Suprapubic skin (tissue), 4 donors: ENCODE results near the gene BEST3.

Source experiments
- CTCF ChIP-seq, 2 donors: fragments of 200-600 bp in 1 of 2; fragments of 450-650 bp in 1 of 2; sonication (generic) in 1 of 2; IDR thresholded peaks; one replicate each; pipeline ENCODE4 v1.5.1; 2016 to 2019; ENCODE audit warnings: antibody characterized with exemption in 2 of 2, mild to moderate bottlenecking in 1 of 2, moderate library complexity in 1 of 2
- EP300 ChIP-seq: sonication (generic); formaldehyde crosslinking; IDR thresholded peaks from one replicate; pipeline ENCODE4 v1.6.1; 2017; ENCODE audit warnings: antibody characterized with exemption
- POLR2A ChIP-seq, 2 donors: fragments of 450-650 bp; IDR thresholded peaks; one replicate each; pipeline ENCODE4 v1.6.1; 2017; ENCODE audit warnings: antibody characterized with exemption in 2 of 2, mild to moderate bottlenecking in 2 of 2, moderate library complexity in 2 of 2
- POLR2AphosphoS5 ChIP-seq, 3 donors: sonication (generic); formaldehyde crosslinking; IDR thresholded peaks; one replicate each; pipeline ENCODE4 v1.6.1; 2017; ENCODE audit warnings: antibody characterized with exemption in 3 of 3

- TF ChIP-seq POLR2A (IDR thresholded peaks at IDR 0.05) (no peak), CTCF (IDR thresholded peaks at IDR 0.05) (no peak), EP300 (no peak), POLR2AphosphoS5 (IDR thresholded peaks at IDR 0.05) (no peak)
Measured at GRCh38 chr12:69708649-69709048, 9.5 kb upstream of the BEST3 start.
